Gastroesophageal sphincter (tissue), 3 donors: ENCODE measurements around the gene TFG.

Experiments
- POLR2A ChIP-seq, 2 donors: fragments of 450-650 bp; IDR thresholded peaks; one replicate each; pipeline ENCODE4 v1.6.1; 2017; ENCODE audit warnings: antibody characterized with exemption in 2 of 2, mild to moderate bottlenecking in 2 of 2, moderate library complexity in 1 of 2
- TF ChIP-seq, protein P1 (sequence below), 4 experiments: fragments of 200-600 bp in 2 of 4; fragments of 450-650 bp in 2 of 4; sonication (generic) in 1 of 4; IDR thresholded peaks; one replicate each; pipeline ENCODE4 v1.5.1; 2017 to 2019; ENCODE audit warnings: antibody characterized with exemption in 4 of 4, mild to moderate bottlenecking in 2 of 4, moderate library complexity in 2 of 4

DNA sequence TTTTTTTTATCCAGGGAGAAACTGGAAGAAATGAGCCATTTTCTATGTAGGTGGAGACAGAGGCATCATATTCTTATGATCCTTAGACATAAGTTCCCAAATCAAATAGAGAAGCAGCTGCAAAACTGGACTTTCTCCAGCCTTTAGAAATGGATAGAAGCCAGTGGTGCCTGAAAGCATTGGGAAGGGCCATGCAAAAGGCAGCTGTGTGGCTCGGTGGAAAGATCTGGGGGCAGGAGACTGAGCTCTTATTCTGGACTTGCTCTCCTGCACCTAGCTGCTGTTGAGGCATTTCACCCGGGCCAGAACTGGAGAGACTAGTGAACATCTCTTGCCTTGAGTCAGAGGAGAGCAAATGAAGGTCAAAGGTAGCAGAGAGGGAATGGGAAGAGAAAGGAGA, 73.1 kb downstream of the TFG start:
- TF ChIP-seq POLR2A (IDR thresholded peaks at IDR 0.05) = no peak
- TF ChIP-seq, protein P1, sequence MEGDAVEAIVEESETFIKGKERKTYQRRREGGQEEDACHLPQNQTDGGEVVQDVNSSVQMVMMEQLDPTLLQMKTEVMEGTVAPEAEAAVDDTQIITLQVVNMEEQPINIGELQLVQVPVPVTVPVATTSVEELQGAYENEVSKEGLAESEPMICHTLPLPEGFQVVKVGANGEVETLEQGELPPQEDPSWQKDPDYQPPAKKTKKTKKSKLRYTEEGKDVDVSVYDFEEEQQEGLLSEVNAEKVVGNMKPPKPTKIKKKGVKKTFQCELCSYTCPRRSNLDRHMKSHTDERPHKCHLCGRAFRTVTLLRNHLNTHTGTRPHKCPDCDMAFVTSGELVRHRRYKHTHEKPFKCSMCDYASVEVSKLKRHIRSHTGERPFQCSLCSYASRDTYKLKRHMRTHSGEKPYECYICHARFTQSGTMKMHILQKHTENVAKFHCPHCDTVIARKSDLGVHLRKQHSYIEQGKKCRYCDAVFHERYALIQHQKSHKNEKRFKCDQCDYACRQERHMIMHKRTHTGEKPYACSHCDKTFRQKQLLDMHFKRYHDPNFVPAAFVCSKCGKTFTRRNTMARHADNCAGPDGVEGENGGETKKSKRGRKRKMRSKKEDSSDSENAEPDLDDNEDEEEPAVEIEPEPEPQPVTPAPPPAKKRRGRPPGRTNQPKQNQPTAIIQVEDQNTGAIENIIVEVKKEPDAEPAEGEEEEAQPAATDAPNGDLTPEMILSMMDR (IDR thresholded peaks at IDR 0.05) = no peak
